Sigmoid colon (tissue), 7 donors: ENCODE measurements around the gene CC2D2A. TPM values are rescaled to one million over a fixed set of nuclear protein-coding genes. Genes with fewer than 3 reads are reported as not detected.
"Not testable (repeated sequence)": the region's sequence is repeated elsewhere in the genome, so short reads cannot be mapped to it uniquely, and the experiment has no call there.

Experiments
- DNase-seq: peaks from one replicate; pipeline ENCODE4 v3.0.0-alpha.2; 2019
- H3K27ac ChIP-seq, 4 donors: fragments of 200-600 bp; sonication (generic); one replicate each; pipeline ENCODE4 v1.5.1; 2016 to 2019; ENCODE audit warnings: mild to moderate bottlenecking in 1 of 4
- H3K27me3 ChIP-seq, 3 donors: fragments of 200-600 bp; sonication (generic); one replicate each; pipeline ENCODE4 v1.5.1; 2019; ENCODE audit warnings: mild to moderate bottlenecking in 1 of 3
- H3K36me3 ChIP-seq, 4 donors: fragments of 200-600 bp; sonication (generic); one replicate each; pipeline ENCODE4 v1.5.1; 2016 to 2019
- H3K4me1 ChIP-seq, 4 donors: fragments of 200-600 bp; sonication (generic); one replicate each; pipeline ENCODE4 v1.5.1; 2017 to 2019
- H3K4me3 ChIP-seq, 4 donors: fragments of 200-600 bp; sonication (generic); one replicate each; pipeline ENCODE4 v1.5.1; 2017 to 2019; ENCODE audit warnings: mild to moderate bottlenecking in 2 of 4, moderate library complexity in 1 of 4
- H3K9me3 ChIP-seq, 4 donors: fragments of 200-600 bp in 3 of 4; sonication (generic) in 3 of 4; one replicate each; pipeline versions ENCODE4 v1.5.1 to v1.6.1; 2013 to 2019
- EP300 ChIP-seq, 4 donors: sonication (generic); formaldehyde crosslinking; IDR thresholded peaks; one replicate each; pipeline ENCODE4 v1.6.1; 2017; ENCODE audit warnings: antibody characterized with exemption in 4 of 4
- POLR2A ChIP-seq, 2 donors: fragments of 450-650 bp; IDR thresholded peaks; one replicate each; pipeline ENCODE4 v1.6.1; 2016; ENCODE audit warnings: antibody characterized with exemption in 2 of 2, mild to moderate bottlenecking in 2 of 2, moderate library complexity in 2 of 2
- POLR2AphosphoS5 ChIP-seq, 4 donors: sonication (generic); formaldehyde crosslinking; IDR thresholded peaks; one replicate each; pipeline ENCODE4 v1.6.1; 2017; ENCODE audit warnings: antibody characterized with exemption in 4 of 4
- WGBS, 2 donors: extraction: QIAGEN DNeasy Blood & Tissue Kit; methylation state at CpG; one replicate each; pipeline ENCODE4 v1.1.7; 2013; 5-methylcytosine and 5-hydroxymethylcytosine counted together
- intact Hi-C: fragments of 100-400 bp; cut with DNase I; formaldehyde crosslinking; loops from one replicate; pipeline ENCODE4 v1.15.1; 2023
- polyA plus RNA-seq, 3 donors: library from polyadenylated mRNA; stranded (reverse); fragments of 200-250 nt; gene quantifications; one replicate each; pipeline ENCODE4 v1.2.3, GENCODE V29; 2013
- total RNA-seq, 4 donors: library from RNA; depleted of rRNA; stranded (reverse); fragments of >200 nt; gene quantifications; one replicate each; pipeline ENCODE4 v1.1.0, GENCODE V29; 2016
- TF ChIP-seq, protein P1 (sequence below), 4 experiments: fragments of 450-650 bp in 3 of 4; fragments of 200-600 bp in 1 of 4; IDR thresholded peaks; one replicate each; pipeline ENCODE4 v1.5.1; 2016 to 2019; ENCODE audit warnings: antibody characterized with exemption in 4 of 4, mild to moderate bottlenecking in 3 of 4, moderate library complexity in 2 of 4
- donor health status: healthy with polysubstance abuse.
- donor health status: Bipolar disorder and iron deficiency.
- donor health status: healthy.

Gene CC2D2A
- total and polyA plus RNA-seq, 7 donors, result 2.5 to 113 (median 41.0) TPM

DNA sequence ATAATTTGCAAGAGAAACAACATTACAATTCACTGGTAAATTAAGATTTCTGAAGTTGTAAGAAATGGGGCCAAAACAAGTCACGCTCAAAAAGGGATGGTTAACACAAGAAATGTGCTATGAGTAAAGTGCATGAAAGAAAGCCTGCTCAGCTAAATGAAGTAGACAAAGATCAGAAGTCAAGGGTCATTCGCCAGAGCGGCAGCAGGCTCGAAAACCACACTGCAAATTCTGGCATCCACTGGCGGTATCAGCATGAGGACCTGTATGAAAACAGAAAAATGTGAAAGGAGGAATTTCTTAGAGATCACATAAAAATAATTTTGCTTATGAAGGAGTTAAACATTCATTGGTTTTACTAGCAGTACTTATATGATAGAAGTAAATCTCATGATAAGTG is 135.9 kb downstream of the CC2D2A start:
- TF ChIP-seq POLR2AphosphoS5 (IDR thresholded peaks at IDR 0.05), result no peak
- intact Hi-C loops, result no loop called here
- H3K4me3 ChIP-seq, result no peak overlapping the region
- peaks cover 0 to 14% (median 0%) of the 10 kb centered on the region in 4 donors for H3K4me1 ChIP-seq
- DNase-seq, result no peak
- no peaks in the 10 kb centered on the region for H3K27me3 ChIP-seq
- H3K36me3 ChIP-seq, result peaks cover 0 to 63% (median 14%) of the 10 kb centered on the region in 4 donors
- H3K27ac ChIP-seq, result no peak overlapping the region
- H3K9me3 ChIP-seq, result no peaks in the 10 kb centered on the region
- 95 to 99% methylated on average over 5 of the region's 5 CpGs for WGBS, 2 donors

DNA sequence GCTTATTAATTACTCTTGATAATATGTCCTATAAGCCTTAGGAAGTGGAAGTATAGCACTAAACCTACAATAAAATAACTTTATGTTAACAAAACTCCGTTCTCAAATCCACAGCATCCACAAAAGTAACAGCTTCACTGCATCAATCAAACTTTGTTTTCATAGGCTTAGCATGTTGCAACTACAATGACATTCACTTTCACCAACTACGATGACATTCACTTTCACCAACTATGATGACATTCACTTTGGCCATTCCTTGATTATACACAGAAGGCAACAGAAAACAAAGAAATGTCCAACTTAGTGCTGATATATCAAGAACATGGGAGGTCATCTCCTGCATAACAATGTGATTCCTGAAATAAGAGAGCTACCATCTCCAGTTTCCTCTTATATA is 141.2 kb downstream of the CC2D2A start:
- H3K4me3 ChIP-seq, result no peak overlapping the region
- peaks cover 0 to 28% (median 0%) of the 10 kb centered on the region in 4 donors for H3K36me3 ChIP-seq
- no peak for DNase-seq
- H3K9me3 ChIP-seq, result no peaks in the 10 kb centered on the region
- no peaks in the 10 kb centered on the region for H3K27me3 ChIP-seq
- TF ChIP-seq POLR2A (IDR thresholded peaks at IDR 0.05) (no peak), EP300 (IDR thresholded peaks at IDR 0.05) (no peak)
- 87% methylated on average over 2 of the region's 2 CpGs for whole genome bisulfite sequencing, 2 donors
- H3K4me1 ChIP-seq, result peaks cover 0 to 15% (median 0%) of the 10 kb centered on the region in 4 donors
- intact Hi-C loops, result no loop called here
- H3K27ac ChIP-seq, result no peak overlapping the region

DNA sequence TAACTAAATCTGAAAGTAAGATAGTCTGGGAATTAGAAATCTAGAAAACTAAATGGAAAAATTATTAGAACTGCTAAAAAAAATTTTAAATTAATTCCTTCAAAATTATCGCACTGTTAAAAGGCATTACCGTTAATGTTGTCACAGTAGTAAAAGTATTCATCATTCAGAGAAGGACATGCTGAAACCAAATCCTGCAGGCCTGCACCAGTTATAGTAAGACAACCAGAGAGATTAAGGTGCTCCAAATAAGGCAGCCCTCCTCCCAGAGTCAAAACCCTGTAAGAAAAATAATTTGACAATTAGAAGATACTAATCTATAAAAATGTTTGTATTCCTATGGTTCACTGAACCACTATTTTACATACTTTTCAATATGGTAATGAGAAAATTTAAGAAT is 142.5 kb downstream of the CC2D2A start:
- Histone ChIP-seq H3K4me1 (peaks cover 0 to 15% (median 0%) of the 10 kb centered on the region in 4 donors), H3K36me3 (peaks cover 0 to 26% (median 0%) of the 10 kb centered on the region in 4 donors), H3K27me3 (no peaks in the 10 kb centered on the region), H3K27ac (no peak overlapping the region), H3K4me3 (no peak overlapping the region), H3K9me3 (no peaks in the 10 kb centered on the region)
- WGBS, 2 donors, result 98 to 99% methylated on average over 2 of the region's 2 CpGs
- TF ChIP-seq, protein P1, sequence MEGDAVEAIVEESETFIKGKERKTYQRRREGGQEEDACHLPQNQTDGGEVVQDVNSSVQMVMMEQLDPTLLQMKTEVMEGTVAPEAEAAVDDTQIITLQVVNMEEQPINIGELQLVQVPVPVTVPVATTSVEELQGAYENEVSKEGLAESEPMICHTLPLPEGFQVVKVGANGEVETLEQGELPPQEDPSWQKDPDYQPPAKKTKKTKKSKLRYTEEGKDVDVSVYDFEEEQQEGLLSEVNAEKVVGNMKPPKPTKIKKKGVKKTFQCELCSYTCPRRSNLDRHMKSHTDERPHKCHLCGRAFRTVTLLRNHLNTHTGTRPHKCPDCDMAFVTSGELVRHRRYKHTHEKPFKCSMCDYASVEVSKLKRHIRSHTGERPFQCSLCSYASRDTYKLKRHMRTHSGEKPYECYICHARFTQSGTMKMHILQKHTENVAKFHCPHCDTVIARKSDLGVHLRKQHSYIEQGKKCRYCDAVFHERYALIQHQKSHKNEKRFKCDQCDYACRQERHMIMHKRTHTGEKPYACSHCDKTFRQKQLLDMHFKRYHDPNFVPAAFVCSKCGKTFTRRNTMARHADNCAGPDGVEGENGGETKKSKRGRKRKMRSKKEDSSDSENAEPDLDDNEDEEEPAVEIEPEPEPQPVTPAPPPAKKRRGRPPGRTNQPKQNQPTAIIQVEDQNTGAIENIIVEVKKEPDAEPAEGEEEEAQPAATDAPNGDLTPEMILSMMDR (IDR thresholded peaks at IDR 0.05), result no peak
- TF ChIP-seq POLR2A (IDR thresholded peaks at IDR 0.05) (no peak), EP300 (IDR thresholded peaks at IDR 0.05) (no peak), POLR2AphosphoS5 (IDR thresholded peaks at IDR 0.05) (no peak)
- DNase-seq, result no peak
- intact Hi-C loops, result no loop called here

DNA sequence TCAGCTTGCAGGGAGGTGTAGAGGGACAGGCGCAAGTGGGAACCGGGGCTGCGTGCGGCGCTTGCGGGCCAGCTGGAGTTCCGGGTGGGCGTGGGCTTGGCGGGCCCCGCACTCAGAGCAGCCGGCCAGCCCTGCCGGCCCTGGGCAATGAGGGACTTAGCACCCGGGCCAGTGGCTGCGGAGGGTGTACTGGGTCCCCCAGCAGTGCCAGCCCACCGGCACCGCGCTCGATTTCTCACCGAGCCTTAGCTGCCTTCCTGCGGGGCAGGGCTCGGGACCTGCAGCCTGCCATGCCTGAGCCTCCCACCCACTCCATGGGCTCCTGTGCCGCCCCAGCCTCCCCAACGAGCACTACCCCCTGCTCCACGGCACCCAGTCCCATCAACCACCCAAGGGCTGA is 145.2 kb downstream of the CC2D2A start:
- intact Hi-C loops, DNase-seq, H3K27ac ChIP-seq, H3K9me3 ChIP-seq, H3K4me1 ChIP-seq, H3K27me3 ChIP-seq, H3K4me3 ChIP-seq: not testable (repeated sequence)
- H3K36me3 ChIP-seq, result peaks cover 0 to 23% (median 0%) of the 10 kb centered on the region in 4 donors
- WGBS, 2 donors, result 97 to 99% methylated on average over 24 of the region's 24 CpGs

DNA sequence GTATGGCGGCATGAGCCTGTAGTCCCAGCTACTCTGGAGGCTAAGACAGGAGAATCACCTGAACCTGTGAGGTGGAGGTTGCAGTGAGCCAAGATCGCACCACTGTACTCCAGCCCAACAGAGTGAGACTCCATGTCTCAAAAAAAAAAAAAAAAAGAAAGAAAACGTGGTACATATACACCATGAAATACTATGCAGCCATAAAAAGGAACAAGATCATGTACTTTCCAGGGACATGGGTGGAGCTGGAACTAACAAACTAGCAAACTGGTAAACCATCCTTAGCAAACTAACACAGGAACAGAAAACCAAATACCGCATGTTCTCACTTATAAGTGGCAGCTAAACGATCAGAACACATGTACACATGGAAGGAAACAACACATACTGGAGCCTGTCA is 147.7 kb downstream of the CC2D2A start:
- H3K4me3 ChIP-seq, DNase-seq, intact Hi-C loops, H3K27ac ChIP-seq, H3K9me3 ChIP-seq, H3K27me3 ChIP-seq: not testable (repeated sequence)
- 99 to 100% methylated on average over 5 of the region's 5 CpGs for WGBS, 2 donors
- peaks cover 0 to 18% (median 0%) of the 10 kb centered on the region in 4 donors for H3K36me3 ChIP-seq
- H3K4me1 ChIP-seq, result peaks cover 0 to 10% (median 0%) of the 10 kb centered on the region in 4 donors

DNA sequence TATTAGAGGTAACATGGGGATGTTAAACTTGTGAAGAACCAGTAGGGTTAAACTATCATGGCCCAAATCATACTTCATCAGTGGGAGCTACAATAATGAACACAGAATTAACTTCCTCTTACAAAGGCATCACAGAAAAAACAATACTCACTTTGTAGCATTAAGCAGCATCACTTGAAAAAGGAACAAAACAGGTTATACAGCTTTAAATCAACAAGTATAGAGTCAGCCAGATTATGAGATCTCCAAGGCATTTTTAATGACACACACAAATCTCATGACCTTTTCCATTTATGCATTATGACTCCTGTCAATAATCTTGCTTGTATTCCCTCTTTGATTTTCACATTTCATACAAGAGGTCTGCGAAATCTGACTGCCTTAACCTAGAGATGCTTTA is 167.1 kb downstream of the CC2D2A start:
- intact Hi-C loops, result no loop called here
- DNase-seq, result no peak
- peaks cover 12 to 97% (median 24%) of the 10 kb centered on the region in 4 donors for H3K36me3 ChIP-seq
- H3K27ac ChIP-seq, result no peak overlapping the region
- H3K4me3 ChIP-seq, result no peak overlapping the region
- no peaks in the 10 kb centered on the region for H3K9me3 ChIP-seq
- H3K4me1 ChIP-seq, result no peaks in the 10 kb centered on the region
- 75 to 95% methylated on average over 1 of the region's 1 CpG for WGBS, 2 donors
- no peak for TF ChIP-seq POLR2AphosphoS5 (IDR thresholded peaks at IDR 0.05)
- TF ChIP-seq, protein P1 (IDR thresholded peaks at IDR 0.05), result no peak
- no peaks in the 10 kb centered on the region for H3K27me3 ChIP-seq

DNA sequence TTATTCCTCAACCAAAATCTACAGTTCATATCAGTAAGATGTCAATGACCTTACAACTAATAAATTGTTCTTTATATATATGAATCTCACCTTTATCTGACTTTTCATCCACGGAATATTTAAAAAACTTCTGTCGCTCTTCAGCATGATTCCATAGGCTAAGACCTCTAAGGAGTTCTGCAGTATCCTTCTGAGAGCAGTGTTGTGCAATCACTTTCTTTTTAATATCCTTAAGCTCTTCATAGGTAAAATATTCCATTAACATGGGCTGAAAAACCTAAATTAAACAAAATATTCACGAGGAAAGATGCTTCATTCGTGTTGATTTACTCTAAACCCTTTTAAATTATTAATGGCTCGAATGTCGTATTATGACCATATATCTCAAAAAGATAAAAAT is 168.7 kb downstream of the CC2D2A start:
- intact Hi-C loops, result no loop called here
- no peaks in the 10 kb centered on the region for H3K9me3 ChIP-seq
- H3K27ac ChIP-seq, result no peak overlapping the region
- WGBS, 2 donors, result 93 to 94% methylated on average over 6 of the region's 6 CpGs
- DNase-seq, result no peak
- no peak overlapping the region for H3K4me3 ChIP-seq
- TF ChIP-seq, protein P1 (IDR thresholded peaks at IDR 0.05), result no peak
- no peak for TF ChIP-seq EP300 (IDR thresholded peaks at IDR 0.05)
- no peak for TF ChIP-seq POLR2AphosphoS5 (IDR thresholded peaks at IDR 0.05)
- TF ChIP-seq POLR2A (IDR thresholded peaks at IDR 0.05), result no peak
- no peaks in the 10 kb centered on the region for H3K27me3 ChIP-seq
- H3K4me1 ChIP-seq, result peaks cover 0 to 12% (median 6%) of the 10 kb centered on the region in 4 donors
- peaks cover 12 to 81% (median 21%) of the 10 kb centered on the region in 4 donors for H3K36me3 ChIP-seq
